PFSK-1 (cell line): ENCODE results near the gene SREBF1.

Experiments used
- FOXP2 ChIP-seq: optimal IDR thresholded peaks from 2 replicates; pipeline ENCODE3; 2011; ENCODE audit warnings: borderline replicate concordance, control low read depth, inconsistent platforms; ENCODE audit not compliant: insufficient read depth; ENCODE audit errors: extremely low read length, extremely low read depth
- POLR2AphosphoS5 ChIP-seq: IDR thresholded peaks from 2 replicates; pipeline ENCODE4 v1.6.1; 2012; ENCODE audit warnings: low read depth, mild to moderate bottlenecking, control low read depth, low read length, moderate library complexity
- SIN3A ChIP-seq: IDR thresholded peaks from 2 replicates; pipeline ENCODE4 v1.6.1; 2012; ENCODE audit warnings: mild to moderate bottlenecking, low read length, moderate library complexity, borderline replicate concordance; ENCODE audit not compliant: insufficient read depth
- TAF1 ChIP-seq: IDR thresholded peaks from 2 replicates; pipeline ENCODE4 v1.6.1; 2012; ENCODE audit warnings: low read length, control low read depth, borderline replicate concordance; ENCODE audit not compliant: insufficient read depth
- TF ChIP-seq, protein P1 (sequence below), 2 experiments: IDR thresholded peaks; 2 replicates each; pipeline versions ENCODE4 v1.6.1 to v1.8.0; 2011 to 2012; ENCODE audit warnings: low read depth in 2 of 2, low read length in 2 of 2, control low read depth in 1 of 2, inconsistent platforms in 1 of 2, mild to moderate bottlenecking in 1 of 2, moderate library complexity in 1 of 2; ENCODE audit not compliant: insufficient read depth in 1 of 2

Gene SREBF1

DNA sequence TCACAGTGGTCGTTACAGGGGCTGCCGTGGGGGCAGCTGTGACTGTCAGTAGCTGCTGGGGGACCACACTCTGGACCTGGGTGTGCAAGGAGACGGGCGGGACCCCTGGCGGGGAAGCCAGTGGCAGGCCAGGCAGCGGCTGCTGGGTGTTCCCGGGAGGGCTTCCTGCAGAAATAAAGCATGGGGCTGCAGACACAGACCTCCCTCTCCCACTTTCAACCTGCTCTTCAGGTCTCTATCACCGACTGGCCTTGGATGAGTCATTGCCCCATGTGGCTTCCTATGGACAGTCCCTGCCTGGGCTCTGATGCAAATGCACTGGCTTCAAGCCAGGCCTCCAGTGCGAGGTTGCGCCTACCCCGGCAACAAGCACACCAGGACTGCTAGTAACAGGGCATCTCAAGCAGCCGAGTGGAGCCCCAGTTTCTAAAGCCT lies 17.2 kb downstream of the SREBF1 start:
- TF ChIP-seq TAF1 (no peak), POLR2AphosphoS5 (no peak), SIN3A (no peak)

DNA sequence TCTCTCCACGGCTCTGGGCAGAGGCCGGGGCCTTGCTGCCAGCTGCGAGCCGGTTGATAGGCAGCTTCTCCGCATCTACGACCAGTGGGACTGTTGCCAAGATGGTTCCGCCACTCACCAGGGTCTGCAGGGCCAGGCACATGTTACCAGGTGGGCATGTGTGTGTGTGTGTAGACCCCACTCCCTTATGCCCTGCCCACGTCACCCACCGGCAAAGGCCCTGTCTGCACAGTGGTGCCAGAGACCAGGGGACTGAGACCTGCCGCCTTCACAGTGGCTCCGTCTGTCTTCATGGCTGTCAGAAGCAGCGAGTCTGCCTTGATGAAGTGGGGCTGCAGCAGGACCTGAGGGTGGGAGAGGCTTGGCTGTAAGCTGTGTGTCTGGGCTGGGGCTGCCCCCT lies 17.7 kb downstream of the SREBF1 start:
- TF ChIP-seq TAF1 (no peak), FOXP2 (no peak), POLR2AphosphoS5 (no peak), SIN3A (no peak)
- TF ChIP-seq, protein P1, sequence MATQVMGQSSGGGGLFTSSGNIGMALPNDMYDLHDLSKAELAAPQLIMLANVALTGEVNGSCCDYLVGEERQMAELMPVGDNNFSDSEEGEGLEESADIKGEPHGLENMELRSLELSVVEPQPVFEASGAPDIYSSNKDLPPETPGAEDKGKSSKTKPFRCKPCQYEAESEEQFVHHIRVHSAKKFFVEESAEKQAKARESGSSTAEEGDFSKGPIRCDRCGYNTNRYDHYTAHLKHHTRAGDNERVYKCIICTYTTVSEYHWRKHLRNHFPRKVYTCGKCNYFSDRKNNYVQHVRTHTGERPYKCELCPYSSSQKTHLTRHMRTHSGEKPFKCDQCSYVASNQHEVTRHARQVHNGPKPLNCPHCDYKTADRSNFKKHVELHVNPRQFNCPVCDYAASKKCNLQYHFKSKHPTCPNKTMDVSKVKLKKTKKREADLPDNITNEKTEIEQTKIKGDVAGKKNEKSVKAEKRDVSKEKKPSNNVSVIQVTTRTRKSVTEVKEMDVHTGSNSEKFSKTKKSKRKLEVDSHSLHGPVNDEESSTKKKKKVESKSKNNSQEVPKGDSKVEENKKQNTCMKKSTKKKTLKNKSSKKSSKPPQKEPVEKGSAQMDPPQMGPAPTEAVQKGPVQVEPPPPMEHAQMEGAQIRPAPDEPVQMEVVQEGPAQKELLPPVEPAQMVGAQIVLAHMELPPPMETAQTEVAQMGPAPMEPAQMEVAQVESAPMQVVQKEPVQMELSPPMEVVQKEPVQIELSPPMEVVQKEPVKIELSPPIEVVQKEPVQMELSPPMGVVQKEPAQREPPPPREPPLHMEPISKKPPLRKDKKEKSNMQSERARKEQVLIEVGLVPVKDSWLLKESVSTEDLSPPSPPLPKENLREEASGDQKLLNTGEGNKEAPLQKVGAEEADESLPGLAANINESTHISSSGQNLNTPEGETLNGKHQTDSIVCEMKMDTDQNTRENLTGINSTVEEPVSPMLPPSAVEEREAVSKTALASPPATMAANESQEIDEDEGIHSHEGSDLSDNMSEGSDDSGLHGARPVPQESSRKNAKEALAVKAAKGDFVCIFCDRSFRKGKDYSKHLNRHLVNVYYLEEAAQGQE (IDR thresholded peaks at IDR 0.05; ENCODE audit: insufficient read depth in 1 of 2, low read depth in 2 of 2, low read length in 2 of 2) = no peak

DNA sequence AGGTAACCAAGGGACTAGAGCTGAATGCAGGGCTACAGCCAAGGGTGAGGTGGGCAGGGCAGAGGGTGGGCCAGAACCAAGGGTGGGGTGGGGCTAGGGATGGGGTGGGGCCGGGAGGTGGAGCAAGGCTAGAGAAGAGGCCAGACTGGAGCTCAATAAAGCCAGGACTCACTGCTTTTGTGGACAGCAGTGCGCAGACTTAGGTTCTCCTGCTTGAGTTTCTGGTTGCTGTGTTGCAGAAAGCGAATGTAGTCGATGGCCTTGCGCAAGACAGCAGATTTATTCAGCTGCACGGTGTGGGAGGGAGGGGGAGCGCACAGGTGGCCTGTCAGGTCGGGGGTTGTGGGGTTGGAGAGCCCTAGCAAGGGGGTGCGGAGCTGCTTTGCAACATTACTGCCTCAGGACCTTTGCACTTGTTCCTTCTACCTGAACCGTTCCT lies 18.7 kb downstream of the SREBF1 start:
- TF ChIP-seq POLR2AphosphoS5 (no peak; the same call in 1 of the 2 replicates), FOXP2 (no peak), SIN3A (no peak), TAF1 (no peak)
- TF ChIP-seq, protein P1 (IDR thresholded peaks at IDR 0.05; ENCODE audit: insufficient read depth in 1 of 2, low read depth in 2 of 2, low read length in 2 of 2) = no peak

DNA sequence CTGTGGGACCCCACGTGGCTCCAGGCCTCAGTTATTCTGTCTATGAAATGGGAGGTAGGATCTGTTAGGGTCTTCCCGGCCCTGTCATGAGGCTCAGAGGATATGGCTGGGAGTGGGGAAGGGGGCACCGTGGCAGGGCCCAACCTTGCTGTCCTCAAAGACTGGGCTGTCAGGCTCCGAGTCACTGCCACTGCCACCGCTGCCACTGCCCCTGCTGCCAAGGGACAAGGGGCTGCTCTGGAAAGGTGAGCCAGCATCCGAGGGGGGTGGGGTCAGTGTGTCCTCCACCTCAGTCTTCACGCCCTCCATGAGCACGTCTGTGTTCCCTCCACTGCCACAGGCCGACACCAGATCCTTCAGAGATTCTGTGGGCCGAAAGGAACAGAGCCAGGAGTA lies 19.2 kb downstream of the SREBF1 start:
- TF ChIP-seq POLR2AphosphoS5 (no peak), FOXP2 (no peak), TAF1 (no peak), SIN3A (no peak)
- TF ChIP-seq, protein P1 (IDR thresholded peaks at IDR 0.05; ENCODE audit: insufficient read depth in 1 of 2, low read depth in 2 of 2, low read length in 2 of 2) = no peak

DNA sequence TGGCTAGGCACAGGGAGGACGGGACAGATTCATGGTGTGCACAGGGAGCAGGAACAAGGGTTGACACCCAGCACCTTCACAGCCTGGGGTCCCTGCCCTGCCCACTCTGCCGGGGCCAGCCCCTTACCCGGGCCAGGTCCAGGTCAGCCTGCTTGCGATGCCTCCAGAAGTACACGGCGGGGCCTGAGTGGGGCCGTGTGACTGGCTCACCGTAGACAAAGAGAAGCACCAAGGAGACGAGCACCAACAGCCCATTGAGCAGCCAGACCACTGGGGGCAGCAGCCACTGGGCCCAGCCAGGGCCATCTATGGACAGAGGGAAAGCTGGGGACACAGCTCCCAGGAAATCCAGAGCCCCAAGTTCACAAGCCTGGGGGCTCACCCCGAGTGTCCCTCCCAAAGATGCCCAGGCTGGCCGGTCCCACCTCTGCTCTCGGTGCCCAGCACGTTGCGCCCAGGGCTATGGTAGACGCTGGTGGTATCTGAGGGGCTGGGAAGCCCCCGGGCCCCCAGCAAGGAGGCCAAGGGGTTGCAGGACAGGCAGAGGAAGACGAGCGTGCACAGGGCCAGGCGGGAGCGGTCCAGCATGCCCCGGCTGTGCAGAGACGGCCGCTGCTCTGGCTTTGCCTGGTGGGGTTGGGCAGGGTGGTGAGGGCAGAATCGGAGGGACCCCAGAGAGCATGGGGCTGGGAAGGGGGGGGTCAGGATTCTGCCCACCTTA lies 19.8 kb downstream of the SREBF1 start:
- TF ChIP-seq, protein P1 (IDR thresholded peaks at IDR 0.05; ENCODE audit: insufficient read depth in 1 of 2, low read depth in 2 of 2, low read length in 2 of 2) = no peak
- TF ChIP-seq POLR2AphosphoS5 = peak; percentile 51; the same call in 1 of the 2 replicates
